Measurements from ENCODE around the gene LLGL2.

DNA sequence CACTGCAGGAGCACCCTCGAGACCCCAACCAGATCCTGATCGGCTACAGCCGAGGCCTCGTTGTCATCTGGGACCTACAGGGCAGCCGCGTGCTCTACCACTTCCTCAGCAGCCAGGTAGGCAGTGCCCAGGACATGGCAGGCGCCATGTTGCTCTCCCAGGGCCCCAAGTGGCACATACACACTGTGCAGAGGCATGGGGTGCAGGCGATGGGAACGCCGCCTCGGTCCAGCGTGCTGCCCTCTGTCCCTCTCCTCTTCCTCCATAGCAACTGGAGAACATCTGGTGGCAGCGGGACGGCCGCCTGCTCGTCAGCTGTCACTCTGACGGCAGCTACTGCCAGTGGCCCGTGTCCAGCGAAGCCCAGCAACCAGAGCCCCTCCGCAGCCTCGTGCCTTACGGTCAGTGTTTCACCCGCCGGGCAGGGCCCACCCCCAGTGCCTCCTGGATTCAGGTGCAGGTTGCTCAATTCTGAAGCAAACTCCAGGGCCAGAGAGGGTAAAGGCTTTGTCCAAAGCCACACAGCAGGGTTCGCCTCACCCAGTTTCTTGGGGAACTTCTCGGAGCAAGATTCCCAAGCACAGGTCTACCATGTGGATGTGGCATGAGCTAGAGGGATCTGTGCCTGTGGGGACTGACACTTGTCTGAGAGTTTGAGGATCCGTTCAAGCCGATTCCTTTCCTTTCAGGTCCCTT is 37.7 kb downstream of the LLGL2 start:
- TF ChIP-seq, protein P1, sequence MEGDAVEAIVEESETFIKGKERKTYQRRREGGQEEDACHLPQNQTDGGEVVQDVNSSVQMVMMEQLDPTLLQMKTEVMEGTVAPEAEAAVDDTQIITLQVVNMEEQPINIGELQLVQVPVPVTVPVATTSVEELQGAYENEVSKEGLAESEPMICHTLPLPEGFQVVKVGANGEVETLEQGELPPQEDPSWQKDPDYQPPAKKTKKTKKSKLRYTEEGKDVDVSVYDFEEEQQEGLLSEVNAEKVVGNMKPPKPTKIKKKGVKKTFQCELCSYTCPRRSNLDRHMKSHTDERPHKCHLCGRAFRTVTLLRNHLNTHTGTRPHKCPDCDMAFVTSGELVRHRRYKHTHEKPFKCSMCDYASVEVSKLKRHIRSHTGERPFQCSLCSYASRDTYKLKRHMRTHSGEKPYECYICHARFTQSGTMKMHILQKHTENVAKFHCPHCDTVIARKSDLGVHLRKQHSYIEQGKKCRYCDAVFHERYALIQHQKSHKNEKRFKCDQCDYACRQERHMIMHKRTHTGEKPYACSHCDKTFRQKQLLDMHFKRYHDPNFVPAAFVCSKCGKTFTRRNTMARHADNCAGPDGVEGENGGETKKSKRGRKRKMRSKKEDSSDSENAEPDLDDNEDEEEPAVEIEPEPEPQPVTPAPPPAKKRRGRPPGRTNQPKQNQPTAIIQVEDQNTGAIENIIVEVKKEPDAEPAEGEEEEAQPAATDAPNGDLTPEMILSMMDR (IDR thresholded peaks at IDR 0.05; ENCODE audit: low read depth, low read length): no peak
- TF ChIP-seq, protein P2, sequence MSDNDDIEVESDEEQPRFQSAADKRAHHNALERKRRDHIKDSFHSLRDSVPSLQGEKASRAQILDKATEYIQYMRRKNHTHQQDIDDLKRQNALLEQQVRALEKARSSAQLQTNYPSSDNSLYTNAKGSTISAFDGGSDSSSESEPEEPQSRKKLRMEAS (IDR thresholded peaks at IDR 0.05; ENCODE audit: low read depth, low read length): no peak
- TF ChIP-seq POLR2A (IDR thresholded peaks at IDR 0.05; ENCODE audit: extremely low read depth, insufficient read length): no peak
- no peak for TF ChIP-seq MYC (IDR thresholded peaks at IDR 0.05; ENCODE audit: low read depth, low read length)

Measured in NB4 (cell line).